Measurements from ENCODE around the gene RAB10. TPM values are rescaled to one million over a fixed set of nuclear protein-coding genes. Genes with fewer than 3 reads are reported as not detected.
A peak's percentile ranks its signal among the peaks of the same experiment; 100 is the strongest.
"Not testable (repeated sequence)": the region's sequence is repeated elsewhere in the genome, so short reads cannot be mapped to it uniquely, and the experiment has no call there.

Gene RAB10
- total RNA-seq, 1 donor from 2014 or later = 61.7 TPM

DNA sequence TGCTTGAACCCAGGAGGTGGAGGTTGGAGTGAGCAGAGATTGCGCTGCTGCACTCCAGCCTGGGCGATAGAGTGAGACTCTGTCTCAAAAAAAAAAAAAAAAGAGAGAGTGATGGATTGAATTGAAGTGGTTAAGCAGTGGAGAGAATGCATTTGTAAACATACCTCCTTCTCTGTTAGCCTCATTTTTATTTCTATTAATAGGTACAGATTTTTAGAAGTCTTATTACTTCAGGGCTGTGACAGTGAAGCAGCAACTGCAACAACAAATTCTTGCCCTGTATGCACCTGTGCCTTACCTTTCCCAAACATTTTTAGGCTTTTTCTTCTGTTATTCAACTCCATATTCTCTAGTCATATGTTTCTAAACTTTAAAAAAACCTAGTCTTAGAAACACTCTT, 55.5 kb downstream of the RAB10 start:
- DNase-seq = no peak

DNA sequence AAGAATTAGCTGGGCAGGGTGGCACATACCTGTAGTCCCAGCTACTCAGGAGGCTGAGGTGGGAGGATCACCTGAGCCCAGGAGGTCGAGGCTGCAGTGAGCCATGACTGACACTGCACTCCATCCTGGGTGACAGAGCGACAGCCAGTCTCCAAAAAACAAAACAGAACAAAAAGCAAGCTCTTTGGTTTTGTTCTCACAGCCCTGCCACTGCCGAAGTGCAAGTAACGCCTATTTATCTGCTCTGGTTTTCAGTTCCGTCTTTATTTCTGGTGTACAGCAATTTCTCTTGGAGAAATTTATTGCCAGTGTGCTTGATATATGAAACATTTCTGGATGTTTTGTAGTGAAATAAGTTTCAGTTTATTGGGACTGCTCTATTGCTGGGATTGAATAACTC, 61.9 kb downstream of the RAB10 start:
- DNase-seq = no peak

- DNase-seq = no peak
These were observed 66.0 kb downstream of the RAB10 start for GRCh38 chr2:26099933-26100332.

DNA sequence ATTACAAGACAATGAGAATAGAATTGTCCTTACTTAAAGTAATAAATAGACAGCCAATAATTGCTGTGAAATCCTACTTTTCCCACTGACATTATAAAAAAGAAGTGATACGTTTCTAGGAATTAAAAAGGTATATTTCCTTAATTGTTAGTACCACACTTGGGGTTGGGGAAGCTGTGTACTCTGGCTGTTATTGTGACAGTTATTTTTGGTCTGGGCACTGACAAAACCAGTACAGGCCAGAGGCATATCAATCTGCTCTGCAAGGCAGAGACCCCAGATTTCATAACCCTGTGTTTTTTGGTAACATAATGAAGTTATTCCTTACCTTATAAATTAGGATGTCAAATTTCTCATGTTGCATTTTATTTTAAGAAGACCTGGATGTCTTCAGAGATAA, 66.5 kb downstream of the RAB10 start:
- DNase-seq = no peak

DNA sequence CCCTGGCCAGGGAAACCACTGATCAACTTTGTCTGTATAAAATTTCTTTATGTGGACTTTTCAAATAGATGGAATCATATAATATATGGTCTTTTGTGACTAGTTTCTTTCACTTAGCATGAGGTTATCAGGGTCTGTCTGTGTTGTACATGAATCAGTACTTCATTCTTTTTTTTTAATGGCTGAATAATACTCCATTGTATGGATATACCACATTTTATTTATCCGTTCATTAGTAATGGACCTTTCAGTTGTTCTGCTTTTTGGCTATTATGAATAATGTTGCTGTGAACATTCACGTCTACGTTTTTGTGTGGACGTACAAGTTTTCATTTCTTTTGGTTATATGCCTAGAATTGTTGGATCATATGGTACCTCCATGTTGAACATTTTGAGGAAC, 69.9 kb downstream of the RAB10 start:
- DNase-seq = no peak

DNA sequence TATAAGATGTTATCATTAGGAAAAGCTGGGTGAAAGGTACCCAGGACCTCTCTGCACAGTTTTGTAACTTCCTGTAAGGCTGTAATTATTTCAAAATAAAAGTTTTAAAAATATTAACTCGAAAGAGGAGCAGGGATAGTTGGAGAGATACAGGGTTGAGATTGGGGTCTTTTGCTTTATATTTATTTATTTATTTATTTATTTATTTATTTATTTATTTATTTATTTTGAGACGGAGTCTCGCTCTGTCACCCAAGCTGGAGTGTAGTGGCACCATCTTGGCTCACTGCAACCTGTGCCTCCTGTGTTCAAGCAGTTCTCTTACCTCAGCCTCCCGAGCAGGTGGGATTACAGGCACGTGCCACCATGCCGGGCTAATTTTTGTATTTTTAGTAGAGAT, 74.8 kb downstream of the RAB10 start:
- DNase-seq = not testable (repeated sequence)

- DNase-seq = no peak
These were observed 78.3 kb downstream of the RAB10 start for GRCh38 chr2:26112201-26112600.

DNA sequence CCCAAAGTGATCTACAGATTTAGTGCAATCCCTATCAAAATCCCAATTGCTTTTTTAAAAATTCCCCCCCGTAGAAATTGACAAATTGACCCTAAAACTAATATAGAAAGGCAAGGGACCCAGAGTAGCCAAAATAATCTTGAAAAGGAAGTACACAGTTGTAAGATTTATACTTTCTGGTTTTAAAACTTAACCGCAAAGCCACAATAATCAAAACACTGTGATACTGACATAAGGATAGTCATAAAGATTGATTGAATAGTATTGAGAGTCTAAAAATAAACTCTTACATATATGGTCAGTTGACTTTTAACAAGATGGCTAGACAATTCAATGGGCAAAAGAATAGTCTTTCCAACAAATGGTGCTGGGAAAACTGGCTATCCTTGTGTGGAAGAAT, 80.3 kb downstream of the RAB10 start:
- DNase-seq = no peak

DNA sequence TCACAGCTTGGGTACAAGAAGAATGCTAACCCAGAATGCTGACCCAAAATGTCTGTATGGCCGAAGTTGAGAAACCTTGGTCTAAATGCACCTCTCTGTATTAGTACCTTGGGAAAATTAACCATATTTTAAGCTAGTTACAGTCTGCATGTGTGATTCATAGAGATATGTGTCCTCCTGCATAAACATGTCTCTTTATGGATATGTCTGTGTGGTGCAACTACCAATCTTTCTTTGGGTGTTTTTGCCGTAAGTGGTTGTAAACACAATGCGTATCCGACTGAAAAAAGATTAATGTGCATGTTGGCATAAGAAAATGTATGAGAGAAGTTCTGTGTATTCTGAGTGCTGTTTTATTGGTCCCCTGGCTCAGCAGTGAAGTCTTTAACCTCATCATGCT, 84.8 kb downstream of the RAB10 start:
- DNase-seq = no peak

- no peak for DNase-seq
These were observed 85.6 kb downstream of the RAB10 start for GRCh38 chr2:26119521-26119920.

DNA sequence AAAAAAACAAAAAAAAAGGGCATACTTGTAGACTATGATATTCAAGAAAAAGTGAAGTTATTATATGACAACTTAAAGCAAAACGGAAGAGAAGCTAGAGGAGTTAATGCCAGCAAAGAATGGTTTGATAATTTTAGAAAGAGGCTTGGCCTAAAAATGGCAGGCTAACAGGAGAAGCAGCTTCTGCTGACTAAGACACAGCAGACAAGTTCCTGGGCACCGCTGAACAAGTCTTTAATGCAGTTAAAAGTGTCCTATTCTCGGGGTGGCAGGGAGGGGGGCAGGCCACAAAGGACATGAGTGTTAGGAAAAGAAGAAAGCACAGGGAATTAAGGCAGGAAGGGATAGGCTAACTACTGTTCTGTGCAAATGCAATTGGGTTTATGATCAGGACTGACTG, 88.7 kb downstream of the RAB10 start:
- no peak for DNase-seq

DNA sequence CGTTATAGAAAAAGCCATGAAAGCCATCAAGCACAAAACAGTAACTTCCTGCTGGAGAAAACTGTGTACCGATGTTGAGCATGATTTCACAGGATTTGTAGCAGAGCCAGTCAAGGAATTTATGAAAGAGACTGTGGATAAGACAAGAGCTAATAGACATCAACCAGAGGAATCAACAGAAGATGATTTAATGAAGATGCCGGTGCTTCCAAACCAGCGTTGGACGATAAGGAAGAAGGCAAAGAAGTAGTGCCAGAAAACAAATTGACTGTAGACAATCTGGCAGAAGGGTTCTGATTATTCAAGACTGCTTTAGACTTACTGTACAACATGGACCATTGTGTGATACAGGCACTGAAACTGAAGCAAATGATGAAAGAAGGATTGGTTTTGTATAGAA, 89.5 kb downstream of the RAB10 start:
- DNase-seq = no peak

DNA sequence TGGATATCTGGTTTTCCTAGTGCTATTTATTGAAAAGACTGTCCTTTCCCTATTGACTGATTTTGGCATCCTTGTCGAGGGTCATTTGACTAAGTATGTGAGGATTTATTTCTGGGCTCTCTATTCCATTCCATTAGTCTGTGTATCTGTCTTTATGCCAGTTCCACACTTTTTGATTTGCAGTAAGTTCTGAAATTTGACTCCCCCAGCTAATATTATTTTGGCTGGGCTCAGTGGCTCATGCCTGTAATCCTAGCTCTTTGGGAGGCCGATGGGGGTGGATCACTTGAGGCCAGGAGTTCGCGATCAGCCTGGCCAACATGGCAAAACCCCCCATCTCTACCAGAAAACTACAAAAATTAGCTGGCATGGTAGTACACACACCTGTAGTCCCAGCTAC, 92.2 kb downstream of the RAB10 start:
- DNase-seq = no peak

DNA sequence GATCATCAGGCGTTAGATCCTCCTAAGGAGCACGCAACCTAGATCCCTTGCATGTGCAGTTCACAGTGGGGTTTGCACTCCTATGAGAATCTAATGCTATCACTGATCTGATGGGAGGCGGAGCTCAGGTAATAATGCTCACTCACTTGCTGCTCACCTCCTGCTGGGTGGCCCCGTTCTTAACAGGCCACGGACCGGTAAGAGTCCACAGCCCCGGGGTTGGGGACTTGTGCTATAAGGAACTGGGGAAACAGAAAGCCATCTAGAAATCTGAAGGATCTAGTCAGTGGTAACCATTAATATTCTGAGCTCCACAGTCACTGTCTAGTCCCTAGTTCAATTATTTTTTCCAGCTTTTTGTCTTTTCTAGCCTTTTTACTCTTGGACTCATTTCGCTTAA, 94.3 kb downstream of the RAB10 start:
- DNase-seq = no peak

- DNase-seq = no peak
These were observed 96.9 kb downstream of the RAB10 start for GRCh38 chr2:26130763-26131162.

- DNase-seq = no peak
These were observed 102.6 kb downstream of the RAB10 start for GRCh38 chr2:26136451-26136850.

DNA sequence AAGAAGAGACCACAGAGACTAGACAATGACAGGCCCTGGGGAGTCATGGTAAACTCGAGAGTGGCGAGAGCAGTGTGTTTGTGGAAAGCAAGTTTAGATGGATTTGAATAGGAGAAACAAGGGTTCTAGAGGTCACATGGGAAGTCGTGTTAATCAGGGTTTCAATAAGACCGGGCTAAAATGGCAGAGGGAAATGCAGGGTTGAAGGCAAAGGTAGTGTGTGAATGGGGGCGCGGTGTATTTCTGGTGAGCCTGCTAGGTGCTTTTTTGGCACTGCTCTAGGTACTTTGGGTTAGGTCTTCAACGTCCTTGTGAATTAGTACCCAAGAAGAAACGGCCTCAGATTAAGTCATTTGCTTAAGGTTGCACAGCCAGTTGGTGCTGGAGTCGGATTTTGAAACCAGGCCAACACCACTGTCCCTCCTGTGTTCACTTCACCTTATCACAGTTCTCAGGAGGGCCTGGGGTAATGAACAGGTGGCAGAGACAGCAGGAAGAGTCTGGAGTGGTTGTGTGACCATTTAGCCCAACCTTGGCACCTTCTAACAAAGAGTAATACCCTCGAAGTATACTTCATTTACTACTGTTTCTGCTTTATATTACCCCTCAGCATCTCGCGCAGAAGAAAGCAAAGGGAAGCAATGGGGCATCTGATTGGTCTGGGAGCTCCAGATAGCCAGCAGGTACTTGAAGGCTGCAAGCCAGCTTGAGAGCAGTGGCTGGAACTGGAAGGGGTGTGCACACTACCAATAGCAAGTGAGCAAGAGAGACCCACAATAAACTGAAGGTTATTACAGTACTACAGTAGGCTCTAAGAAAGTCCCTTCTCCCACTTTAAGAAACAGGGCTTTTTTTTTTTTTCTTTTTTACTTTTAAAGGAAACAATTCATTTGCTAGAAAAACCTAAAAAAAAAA, 105.6 kb downstream of the RAB10 start:
- DNase-seq = no peak

- no peak for DNase-seq
These were observed 107.4 kb downstream of the RAB10 start for GRCh38 chr2:26141145-26141769.

- no peak for DNase-seq
These were observed 110.1 kb downstream of the RAB10 start for GRCh38 chr2:26144031-26144430.

DNA sequence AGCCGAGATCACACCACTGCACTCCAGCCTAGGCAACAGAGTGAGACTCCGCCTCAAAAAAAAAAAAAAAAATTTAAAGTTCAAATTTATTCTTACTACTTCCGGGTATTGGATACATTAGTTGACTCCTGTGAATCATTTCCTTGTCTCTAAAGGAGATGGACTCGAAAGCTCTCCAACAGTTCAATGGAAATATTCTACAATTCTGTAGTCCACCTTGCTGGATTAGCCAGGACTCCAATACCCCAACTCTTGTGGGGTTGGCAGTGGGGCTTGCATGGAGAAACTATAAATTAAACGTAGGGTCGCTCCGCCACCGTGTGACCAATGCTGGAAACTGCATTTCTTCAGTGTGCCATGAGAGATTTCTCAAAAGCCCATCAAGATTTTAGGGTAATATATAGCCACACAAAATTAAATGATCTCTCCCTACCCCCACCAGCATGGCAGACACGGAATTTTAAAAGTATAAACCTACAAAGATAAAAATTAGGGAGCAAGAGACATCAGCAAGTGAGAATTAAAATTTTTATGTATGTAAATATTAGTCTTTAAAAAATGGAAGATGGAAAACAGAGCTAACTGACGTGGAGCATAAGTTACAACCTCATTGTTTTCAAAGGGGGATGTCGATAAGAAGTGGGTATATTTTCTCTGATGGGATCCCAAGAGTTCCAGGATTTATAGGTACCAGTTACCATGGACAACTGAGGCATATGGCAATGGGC, 111.2 kb downstream of the RAB10 start:
- peak; percentile 42 for DNase-seq

GRCh38 chr2:26148501-26148900, 114.6 kb downstream of the RAB10 start:
- no peak for DNase-seq

GRCh38 chr2:26150243-26150642, 116.4 kb downstream of the RAB10 start:
- no peak for DNase-seq

- DNase-seq = no peak
These were observed 123.7 kb downstream of the RAB10 start for GRCh38 chr2:26157580-26157979.

All from skin of body (tissue), 2 donors.